Breast epithelium (tissue), 4 donors: ENCODE data around the gene ZBTB43. TPM values are rescaled to one million over a fixed set of nuclear protein-coding genes. Genes with fewer than 3 reads are reported as not detected.
A peak's percentile ranks its signal among the peaks of the same experiment; 100 is the strongest.

Experiments used
- DNase-seq, 2 donors: peaks; one replicate each; pipeline ENCODE4 v3.0.0-alpha.2; 2019; ENCODE audit warnings: low spot score in 2 of 2
- H3K27ac ChIP-seq, 2 donors: fragments of 200-600 bp; sonication (generic) in 1 of 2; one replicate each; pipeline ENCODE4 v1.5.1; 2016 to 2019; ENCODE audit warnings: mild to moderate bottlenecking in 1 of 2
- H3K27me3 ChIP-seq, 2 donors: fragments of 200-600 bp; sonication (generic) in 1 of 2; one replicate each; pipeline versions ENCODE4 v1.5.1 to v1.6.0; 2017 to 2019; ENCODE audit warnings: control low read depth in 1 of 2, mild to moderate bottlenecking in 1 of 2
- H3K36me3 ChIP-seq: fragments of 200-600 bp; one replicate; pipeline ENCODE4 v1.5.1; 2019
- H3K4me1 ChIP-seq, 2 donors: fragments of 200-600 bp; sonication (generic); one replicate each; pipeline ENCODE4 v1.5.1; 2016 to 2019; ENCODE audit warnings: control low read depth in 1 of 2
- H3K4me3 ChIP-seq, 3 donors: fragments of 200-600 bp; sonication (generic); 1 replicate in 2 of 3; 2 replicates in 1 of 3; pipeline ENCODE4 v1.5.1; 2016 to 2019; ENCODE audit warnings: mild to moderate bottlenecking in 3 of 3, moderate library complexity in 2 of 3
- H3K9me3 ChIP-seq, 2 donors: fragments of 200-600 bp; sonication (generic) in 1 of 2; one replicate each; pipeline ENCODE4 v1.5.1; 2016 to 2019; ENCODE audit warnings: control low read depth in 1 of 2
- POLR2A ChIP-seq: fragments of 450-650 bp; IDR thresholded peaks from one replicate; pipeline ENCODE4 v1.6.1; 2016; ENCODE audit warnings: antibody characterized with exemption, mild to moderate bottlenecking, moderate library complexity
- POLR2AphosphoS5 ChIP-seq, 3 donors: sonication (generic); formaldehyde crosslinking; IDR thresholded peaks; one replicate each; pipeline ENCODE4 v1.6.1; 2017; ENCODE audit warnings: antibody characterized with exemption in 3 of 3
- intact Hi-C: fragments of 100-400 bp; cut with DNase I; formaldehyde crosslinking; loops from one replicate; pipeline ENCODE4 v1.15.1; 2023; ENCODE audit warnings: low total_unique reads
- total RNA-seq, 3 donors: library from RNA; depleted of rRNA; stranded (reverse); fragments of >200 nt; gene quantifications; one replicate each; pipeline ENCODE4 v1.1.0, GENCODE V29; 2016
- TF ChIP-seq, protein P1 (sequence below), 3 donors: fragments of 450-650 bp; IDR thresholded peaks; one replicate each; pipeline ENCODE4 v1.5.1; 2016 to 2017; ENCODE audit warnings: antibody characterized with exemption in 3 of 3, mild to moderate bottlenecking in 3 of 3, moderate library complexity in 3 of 3

ZBTB43 gene
- total RNA-seq, 3 donors from 2014 or later = 10.9 to 20.6 (median 13.1) TPM

DNA sequence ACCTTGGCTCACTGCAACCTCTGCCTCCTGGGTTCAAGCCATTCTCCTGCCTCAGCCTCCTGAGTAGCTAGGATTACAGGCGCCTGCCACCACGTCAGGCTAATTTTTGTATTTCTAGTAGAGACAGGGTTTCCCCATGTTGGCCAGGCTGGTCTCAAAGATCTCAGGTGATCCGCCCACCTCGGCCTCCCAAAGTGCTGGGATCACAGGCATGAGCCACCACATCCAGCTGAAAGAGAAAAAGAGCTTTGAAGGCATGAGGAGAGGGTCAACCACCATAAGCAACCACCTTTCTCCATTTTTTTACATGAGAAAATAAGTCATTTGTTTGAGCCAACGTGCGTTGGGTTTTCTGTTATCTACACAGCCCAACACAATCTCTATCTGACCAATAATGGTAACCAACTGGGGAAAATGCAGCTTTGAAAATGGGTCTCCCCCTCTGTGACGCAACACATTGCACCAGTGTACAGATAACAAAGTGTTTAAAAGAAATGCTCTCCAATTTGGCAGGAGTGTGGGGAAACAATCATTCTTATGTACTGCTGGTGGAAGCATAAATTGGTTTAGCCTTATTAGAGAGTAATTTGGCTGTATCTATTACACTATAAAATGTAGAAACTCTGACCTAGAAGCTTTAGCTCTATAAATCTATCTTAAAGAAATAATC, 45.8 kb upstream of the ZBTB43 start:
- intact Hi-C loops = no loop called here
- Histone ChIP-seq H3K27me3 (no peaks in the 10 kb centered on the region), H3K9me3 (no peaks in the 10 kb centered on the region), H3K27ac (no peak overlapping the region), H3K36me3 (no peaks in the 10 kb centered on the region), H3K4me1 (no peaks in the 10 kb centered on the region), H3K4me3 (no peak overlapping the region)
- TF ChIP-seq POLR2AphosphoS5 (IDR thresholded peaks at IDR 0.05) (no peak), POLR2A (no peak)
- TF ChIP-seq, protein P1, sequence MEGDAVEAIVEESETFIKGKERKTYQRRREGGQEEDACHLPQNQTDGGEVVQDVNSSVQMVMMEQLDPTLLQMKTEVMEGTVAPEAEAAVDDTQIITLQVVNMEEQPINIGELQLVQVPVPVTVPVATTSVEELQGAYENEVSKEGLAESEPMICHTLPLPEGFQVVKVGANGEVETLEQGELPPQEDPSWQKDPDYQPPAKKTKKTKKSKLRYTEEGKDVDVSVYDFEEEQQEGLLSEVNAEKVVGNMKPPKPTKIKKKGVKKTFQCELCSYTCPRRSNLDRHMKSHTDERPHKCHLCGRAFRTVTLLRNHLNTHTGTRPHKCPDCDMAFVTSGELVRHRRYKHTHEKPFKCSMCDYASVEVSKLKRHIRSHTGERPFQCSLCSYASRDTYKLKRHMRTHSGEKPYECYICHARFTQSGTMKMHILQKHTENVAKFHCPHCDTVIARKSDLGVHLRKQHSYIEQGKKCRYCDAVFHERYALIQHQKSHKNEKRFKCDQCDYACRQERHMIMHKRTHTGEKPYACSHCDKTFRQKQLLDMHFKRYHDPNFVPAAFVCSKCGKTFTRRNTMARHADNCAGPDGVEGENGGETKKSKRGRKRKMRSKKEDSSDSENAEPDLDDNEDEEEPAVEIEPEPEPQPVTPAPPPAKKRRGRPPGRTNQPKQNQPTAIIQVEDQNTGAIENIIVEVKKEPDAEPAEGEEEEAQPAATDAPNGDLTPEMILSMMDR (IDR thresholded peaks at IDR 0.05) = no peak
- DNase-seq = no peak

DNA sequence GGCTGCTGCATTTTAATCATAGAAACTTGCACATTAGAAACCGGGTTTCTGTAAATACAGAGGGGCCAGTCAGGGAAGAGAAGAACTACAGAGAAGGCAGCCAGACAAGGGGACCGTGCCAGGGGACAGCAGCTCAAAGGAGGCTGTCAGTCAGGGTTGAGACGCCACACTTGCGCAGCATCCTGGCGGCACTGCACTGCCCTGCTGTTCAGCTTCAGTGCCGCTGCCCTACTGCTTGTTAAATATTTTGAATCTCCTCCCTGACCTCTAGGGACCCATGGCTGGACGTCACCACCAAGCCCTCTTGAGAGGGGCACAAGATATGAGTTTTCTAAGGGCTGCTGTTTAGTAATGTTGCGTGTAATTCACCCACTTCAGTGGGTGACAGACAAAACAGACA, 43.6 kb upstream of the ZBTB43 start:
- intact Hi-C loops = no loop called here
- H3K9me3 ChIP-seq = no peaks in the 10 kb centered on the region
- H3K36me3 ChIP-seq = no peaks in the 10 kb centered on the region
- H3K4me3 ChIP-seq = no peak overlapping the region
- no peak overlapping the region for H3K27ac ChIP-seq
- H3K27me3 ChIP-seq = no peaks in the 10 kb centered on the region
- no peak for TF ChIP-seq POLR2A
- TF ChIP-seq, protein P1 (IDR thresholded peaks at IDR 0.05) = no peak
- TF ChIP-seq POLR2AphosphoS5 (IDR thresholded peaks at IDR 0.05) = no peak
- H3K4me1 ChIP-seq = no peaks in the 10 kb centered on the region
- DNase-seq = no peak

DNA sequence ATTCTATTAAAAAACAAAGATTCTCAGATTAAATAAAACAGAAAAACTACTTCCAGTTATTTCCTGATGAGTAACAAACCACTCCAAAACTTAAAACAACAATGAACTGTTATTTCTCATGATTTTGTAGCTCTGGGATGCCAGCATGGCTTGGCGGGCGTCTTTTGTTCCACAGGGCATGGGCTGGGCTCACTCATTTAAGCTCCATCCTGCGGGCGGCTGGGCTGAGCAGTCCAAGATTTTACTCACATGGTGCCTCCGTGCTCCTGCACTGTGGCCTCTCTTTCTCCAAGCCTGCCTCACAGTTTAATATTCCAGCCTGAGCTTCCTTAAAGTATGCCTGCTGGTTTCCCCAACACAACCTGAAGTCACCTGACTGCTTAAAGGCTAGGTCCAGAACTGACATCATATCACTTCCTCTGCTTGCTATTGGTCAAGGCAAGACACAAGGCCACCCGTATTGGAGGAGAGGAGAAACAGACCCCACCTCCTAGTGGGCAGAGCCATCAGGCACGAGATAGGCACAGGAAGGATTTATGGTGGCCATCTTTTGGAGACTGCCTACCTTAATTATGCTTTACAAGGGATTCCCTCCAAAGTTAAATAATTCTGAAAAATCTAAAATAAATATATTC, 41.6 kb upstream of the ZBTB43 start:
- Histone ChIP-seq H3K36me3 (no peaks in the 10 kb centered on the region), H3K4me3 (peak overlapping the region in 1 of 3 donors; percentile 13), H3K9me3 (no peaks in the 10 kb centered on the region), H3K27ac (no peak overlapping the region), H3K27me3 (no peaks in the 10 kb centered on the region), H3K4me1 (no peaks in the 10 kb centered on the region)
- DNase-seq = peak in 1 of 2 donors; percentile 33
- TF ChIP-seq, protein P1 (IDR thresholded peaks at IDR 0.05) = no peak
- TF ChIP-seq POLR2A (no peak), POLR2AphosphoS5 (IDR thresholded peaks at IDR 0.05) (no peak)
- intact Hi-C loops = no loop called here

DNA sequence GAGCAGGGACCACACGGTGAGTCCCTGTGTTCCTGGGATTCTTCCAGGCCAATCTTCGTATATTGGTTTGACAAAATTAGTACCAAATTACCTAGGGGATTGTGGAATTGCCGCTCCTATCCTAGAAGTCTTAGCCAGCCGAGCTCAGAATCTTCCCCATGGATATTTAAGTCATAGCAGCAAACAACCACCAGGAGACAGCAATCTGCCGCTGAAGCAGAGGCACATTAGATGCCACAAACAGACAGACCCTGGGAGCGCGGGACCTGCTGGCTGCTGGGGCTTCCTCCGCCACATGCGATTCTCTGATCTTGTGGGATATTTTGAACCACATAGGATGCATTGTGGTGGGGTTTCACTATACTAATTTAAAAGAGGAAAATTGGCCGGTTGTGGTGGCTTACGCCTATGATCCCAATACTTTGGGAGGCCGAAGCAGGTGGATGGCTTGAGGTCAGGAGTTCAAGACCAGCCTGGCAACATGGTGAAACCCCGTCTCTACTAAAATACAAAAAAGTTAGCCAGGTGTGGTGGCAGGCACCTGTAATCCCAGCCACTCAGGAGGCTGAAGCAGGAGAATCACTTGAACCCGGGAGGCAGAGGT, 31.7 kb upstream of the ZBTB43 start:
- intact Hi-C loops = no loop called here
- Histone ChIP-seq H3K36me3 (no peaks in the 10 kb centered on the region), H3K9me3 (peaks cover 0 to 7% of the 10 kb centered on the region in 2 donors), H3K27me3 (no peaks in the 10 kb centered on the region), H3K27ac (no peak overlapping the region), H3K4me1 (no peaks in the 10 kb centered on the region), H3K4me3 (no peak overlapping the region)
- no peak for DNase-seq
- no peak for TF ChIP-seq POLR2A
- TF ChIP-seq, protein P1 (IDR thresholded peaks at IDR 0.05) = peak in 2 of 3 donors; percentile 35 to 43

DNA sequence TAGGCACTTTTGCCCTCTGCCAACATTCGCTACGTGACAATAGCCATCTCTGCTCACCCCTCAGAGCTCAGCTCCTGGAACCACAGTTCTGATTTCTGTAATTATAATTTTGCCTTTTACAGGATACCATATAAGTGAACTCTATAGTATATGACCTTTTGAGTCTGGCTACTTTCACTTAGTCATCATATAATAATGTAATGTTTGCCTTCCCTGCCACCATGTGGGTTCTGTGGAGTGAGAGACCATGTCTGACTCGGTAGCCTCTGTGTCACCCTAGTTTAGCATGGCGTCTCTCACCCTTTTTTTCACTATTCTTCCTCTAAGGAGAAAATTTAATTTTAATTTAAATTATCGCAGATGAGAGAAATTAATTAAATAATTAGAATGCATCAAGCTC, 28.9 kb upstream of the ZBTB43 start:
- intact Hi-C loops = no loop called here
- TF ChIP-seq POLR2A = no peak
- TF ChIP-seq, protein P1 (IDR thresholded peaks at IDR 0.05) = no peak
- TF ChIP-seq POLR2AphosphoS5 (IDR thresholded peaks at IDR 0.05) = no peak
- Histone ChIP-seq H3K9me3 (no peaks in the 10 kb centered on the region), H3K27me3 (no peaks in the 10 kb centered on the region), H3K27ac (no peak overlapping the region), H3K4me3 (no peak overlapping the region), H3K36me3 (no peaks in the 10 kb centered on the region), H3K4me1 (no peaks in the 10 kb centered on the region)
- DNase-seq = no peak
